CD4-positive, alpha-beta T cell (primary cell): ENCODE data around the gene GDF2. TPM values are rescaled to one million over a fixed set of nuclear protein-coding genes. Genes with fewer than 3 reads are reported as not detected.

Experiments used
- ATAC-seq: fragments of 200-7000 bp; cut with Tn5 transposase; one replicate; pipeline ENCODE4 v1.10.0; 2022; ENCODE audit warnings: mild to moderate bottlenecking; ENCODE audit not compliant: poor library complexity
- CTCF ChIA-PET: fragments of 350-600 bp; sonication (Branson Sonifier 250); formaldehyde crosslinking; loops from one replicate; lab custom pipeline; 2021; ENCODE audit warnings: antibody characterized with exemption, inconsistent platforms; lab: Charles Lee
- POLR2A ChIA-PET: fragments of 350-600 bp; sonication (Branson Sonifier 250); formaldehyde crosslinking; loops from one replicate; lab custom pipeline; 2021; ENCODE audit warnings: antibody characterized with exemption, inconsistent platforms; lab: Charles Lee
- DNase-seq, 14 experiments: peaks; one replicate each; pipeline ENCODE4 v3.0.0-alpha.2; 2013 to 2020; ENCODE audit warnings: mixed read lengths in 2 of 14
- H3K27ac ChIP-seq, 2 donors: one replicate each; pipeline versions ENCODE4 v1.5.1 to v1.7.0; 2013; ENCODE audit warnings: low read length in 2 of 2, low read depth in 1 of 2, mild to moderate bottlenecking in 1 of 2
- H3K27me3 ChIP-seq, 2 experiments: 1 replicate in 1 of 2; 2 replicates in 1 of 2; pipeline versions ENCODE4 v1.6.1 to v1.7.0; 2013; ENCODE audit warnings: low read length in 2 of 2, control low read depth in 1 of 2, mild to moderate bottlenecking in 1 of 2, moderate library complexity in 1 of 2; ENCODE audit not compliant: insufficient read depth in 2 of 2, control insufficient read depth in 1 of 2
- H3K36me3 ChIP-seq: one replicate; pipeline ENCODE4 v1.6.1; 2013; ENCODE audit warnings: low read length, control low read depth; ENCODE audit not compliant: insufficient read depth
- H3K4me1 ChIP-seq: one replicate; pipeline ENCODE4 v1.6.1; 2013; ENCODE audit warnings: low read length, control low read depth; ENCODE audit not compliant: insufficient read depth
- H3K4me3 ChIP-seq: one replicate; pipeline ENCODE4 v1.5.1; 2013; ENCODE audit warnings: mild to moderate bottlenecking, low read length, moderate library complexity
- H3K9me3 ChIP-seq, 2 experiments: 1 replicate in 1 of 2; 2 replicates in 1 of 2; pipeline versions ENCODE4 v1.6.1 to v1.7.0; 2013; ENCODE audit warnings: low read length in 2 of 2, mild to moderate bottlenecking in 2 of 2, control low read depth in 1 of 2, moderate library complexity in 1 of 2; ENCODE audit not compliant: control insufficient read depth in 1 of 2, insufficient read depth in 1 of 2
- H3K27ac Mint-ChIP-seq: one replicate; pipeline ENCODE4 v1.8.0; 2020; ENCODE audit warnings: mixed read lengths
- H3K27me3 Mint-ChIP-seq: one replicate; pipeline ENCODE4 v1.8.0; 2021; ENCODE audit warnings: mixed read lengths
- H3K36me3 Mint-ChIP-seq: one replicate; pipeline ENCODE4 v1.8.0; 2021; ENCODE audit warnings: low read depth, mixed read lengths
- H3K4me1 Mint-ChIP-seq: one replicate; pipeline ENCODE4 v1.8.0; 2021; ENCODE audit warnings: low read depth, mixed read lengths
- H3K4me3 Mint-ChIP-seq: one replicate; pipeline ENCODE4 v1.8.0; 2020; ENCODE audit warnings: mild to moderate bottlenecking, mixed read lengths
- H3K9me3 Mint-ChIP-seq: one replicate; pipeline ENCODE4 v1.8.0; 2020; ENCODE audit warnings: mixed read lengths
- intact Hi-C, 2 experiments: fragments of 100-400 bp; cut with DNase I in 1 of 2; cut with micrococcal nuclease in 1 of 2; formaldehyde crosslinking; loops; one replicate each; pipeline versions ENCODE4 v1.15.1 to v1.9.0; 2023 to 2025; cut with DNase I, micrococcal nuclease
- total RNA-seq, 174 experiments: library from RNA in 2 of 174; stranded (reverse) in 2 of 174; gene quantifications; one replicate each; pipeline ENCODE4 v1.2.3 and lab custom pipeline; 2021 to 2026
- TF ChIP-seq, protein P1 (sequence below): fragments of 200-600 bp; IDR thresholded peaks from one replicate; pipeline ENCODE4 v1.8.0; 2022; ENCODE audit warnings: antibody characterized with exemption, mild to moderate bottlenecking

GDF2 gene
- total RNA-seq, 2 experiments from 2014 or later, result not detected

DNA sequence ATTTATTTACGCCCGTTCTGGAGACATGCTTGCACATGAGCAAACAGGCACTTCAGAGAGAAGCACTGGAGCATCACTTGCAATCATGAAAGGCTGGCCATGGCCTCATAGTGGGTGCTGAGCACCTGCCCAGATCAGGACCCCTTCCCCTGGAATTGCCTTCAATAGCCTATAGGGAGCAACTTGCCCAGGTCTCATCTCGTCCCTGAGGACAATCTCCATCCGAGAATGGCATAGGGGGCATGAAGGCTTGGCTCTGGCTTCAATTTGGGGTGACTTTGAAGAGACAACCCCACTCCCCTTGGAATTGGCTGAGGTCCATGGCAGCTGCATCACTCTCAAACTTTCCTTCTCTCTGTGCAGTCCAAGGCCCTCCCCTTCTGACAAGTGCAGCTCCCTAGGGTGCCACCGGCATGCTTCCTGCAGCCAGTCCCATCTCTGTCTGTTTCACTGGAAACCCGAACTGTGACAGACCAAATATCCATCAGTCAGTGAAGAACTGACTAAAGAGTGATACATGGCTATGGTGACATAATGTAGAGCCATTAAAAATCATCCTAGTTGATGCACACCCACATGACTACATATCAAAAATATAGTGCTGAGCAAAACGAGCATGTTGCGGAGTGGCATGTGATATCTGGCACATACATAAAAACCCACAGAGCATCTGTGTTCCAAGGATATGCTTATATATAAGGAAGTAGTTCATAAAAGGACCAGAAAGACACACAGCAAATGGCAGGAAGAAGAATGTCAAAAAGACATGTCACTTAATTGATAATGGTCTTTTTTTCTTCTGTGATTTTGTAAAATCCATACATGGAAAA lies 12.4 kb downstream of the GDF2 start:
- Histone ChIP-seq H3K9me3 (no peaks in the 10 kb centered on the region), H3K27ac (no peak overlapping the region), H3K4me3 (no peak overlapping the region), H3K36me3 (no peaks in the 10 kb centered on the region), H3K4me1 (no peaks in the 10 kb centered on the region), H3K27me3 (peaks cover 0 to 5% of the 10 kb centered on the region in 2 experiments)
- Mint-ChIP-seq H3K36me3 (no peaks in the 10 kb centered on the region), H3K27ac (no peak overlapping the region), H3K4me3 (no peak overlapping the region), H3K27me3 (no peaks in the 10 kb centered on the region), H3K9me3 (no peaks in the 10 kb centered on the region), H3K4me1 (no peaks in the 10 kb centered on the region)
- no peak for DNase-seq
- CTCF ChIA-PET, result no interaction called here
- intact Hi-C loops, result no loop called here
- no peak for ATAC-seq
- TF ChIP-seq, protein P1, sequence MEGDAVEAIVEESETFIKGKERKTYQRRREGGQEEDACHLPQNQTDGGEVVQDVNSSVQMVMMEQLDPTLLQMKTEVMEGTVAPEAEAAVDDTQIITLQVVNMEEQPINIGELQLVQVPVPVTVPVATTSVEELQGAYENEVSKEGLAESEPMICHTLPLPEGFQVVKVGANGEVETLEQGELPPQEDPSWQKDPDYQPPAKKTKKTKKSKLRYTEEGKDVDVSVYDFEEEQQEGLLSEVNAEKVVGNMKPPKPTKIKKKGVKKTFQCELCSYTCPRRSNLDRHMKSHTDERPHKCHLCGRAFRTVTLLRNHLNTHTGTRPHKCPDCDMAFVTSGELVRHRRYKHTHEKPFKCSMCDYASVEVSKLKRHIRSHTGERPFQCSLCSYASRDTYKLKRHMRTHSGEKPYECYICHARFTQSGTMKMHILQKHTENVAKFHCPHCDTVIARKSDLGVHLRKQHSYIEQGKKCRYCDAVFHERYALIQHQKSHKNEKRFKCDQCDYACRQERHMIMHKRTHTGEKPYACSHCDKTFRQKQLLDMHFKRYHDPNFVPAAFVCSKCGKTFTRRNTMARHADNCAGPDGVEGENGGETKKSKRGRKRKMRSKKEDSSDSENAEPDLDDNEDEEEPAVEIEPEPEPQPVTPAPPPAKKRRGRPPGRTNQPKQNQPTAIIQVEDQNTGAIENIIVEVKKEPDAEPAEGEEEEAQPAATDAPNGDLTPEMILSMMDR, result no peak
- POLR2A ChIA-PET, result no interaction called here

DNA sequence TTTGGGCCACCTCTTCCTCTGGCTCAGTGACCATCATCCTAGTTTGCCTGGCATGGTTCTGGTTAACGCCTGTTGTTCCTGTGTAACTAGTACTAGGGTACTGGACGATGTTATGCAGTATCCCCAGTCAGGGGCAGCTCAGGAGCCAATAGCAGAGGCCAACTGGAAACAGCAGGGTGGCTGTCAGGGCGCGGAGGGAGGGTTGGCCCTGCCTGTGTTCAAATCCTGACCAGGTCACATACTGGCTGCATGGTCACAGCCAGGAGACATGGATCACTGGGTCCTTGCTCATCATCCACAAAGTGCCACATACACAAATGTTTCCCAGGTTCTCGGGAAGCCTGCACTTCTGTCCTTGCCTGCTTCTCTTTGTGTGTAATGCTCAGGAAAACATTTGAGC lies 13.7 kb downstream of the GDF2 start:
- H3K27ac Mint-ChIP-seq, result no peak overlapping the region
- Histone ChIP-seq H3K9me3 (no peaks in the 10 kb centered on the region), H3K27me3 (peaks cover 0 to 5% of the 10 kb centered on the region in 2 experiments), H3K36me3 (no peaks in the 10 kb centered on the region), H3K27ac (no peak overlapping the region), H3K4me3 (no peak overlapping the region), H3K4me1 (no peaks in the 10 kb centered on the region)
- DNase-seq, result peak in 1 of 14 experiments; percentile 15
- H3K9me3 Mint-ChIP-seq, result no peaks in the 10 kb centered on the region
- peaks cover 6% of the 10 kb centered on the region for H3K27me3 Mint-ChIP-seq
- TF ChIP-seq, protein P1, result no peak
- ATAC-seq, result no peak
- ChIA-PET CTCF (no interaction called here), POLR2A (no interaction called here)
- H3K4me3 Mint-ChIP-seq, result no peak overlapping the region
- no peaks in the 10 kb centered on the region for H3K36me3 Mint-ChIP-seq
- intact Hi-C loops, result no loop called here
- no peaks in the 10 kb centered on the region for H3K4me1 Mint-ChIP-seq

DNA sequence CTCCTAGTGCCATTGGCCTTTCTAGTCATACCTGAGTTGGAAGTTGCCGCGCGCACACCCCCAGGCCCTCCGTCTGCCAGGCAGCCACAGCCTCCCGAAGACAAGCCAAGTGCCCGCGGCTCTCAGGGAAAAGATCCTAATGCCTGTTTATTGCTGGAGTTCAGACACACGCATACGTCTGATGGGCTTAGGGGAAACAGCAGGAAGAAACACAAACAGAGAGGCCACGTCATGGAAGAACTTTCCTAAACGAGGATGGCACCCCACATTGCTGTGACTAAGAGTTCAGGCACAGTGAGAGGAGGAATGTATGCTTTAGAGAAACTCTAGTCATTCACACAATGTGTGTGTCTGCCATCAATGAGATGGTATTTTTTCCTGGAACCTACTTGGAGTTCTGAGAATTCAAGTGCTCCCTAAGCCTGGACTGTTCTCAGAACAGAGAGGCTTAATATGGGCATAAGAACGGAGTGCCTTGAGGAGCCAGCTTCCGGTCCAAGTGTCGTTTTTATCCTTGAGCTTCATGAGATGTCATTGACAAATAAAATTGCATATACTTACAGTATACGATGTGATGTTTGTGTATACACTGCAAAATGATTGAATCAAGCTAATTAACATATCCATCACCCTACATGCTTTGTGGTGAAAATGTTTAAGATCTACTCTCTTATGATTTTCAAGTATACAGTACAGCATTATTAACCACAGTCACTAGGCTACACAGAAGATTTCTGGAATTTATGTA lies 14.3 kb downstream of the GDF2 start:
- no peaks in the 10 kb centered on the region for H3K4me1 Mint-ChIP-seq
- no peaks in the 10 kb centered on the region for H3K36me3 Mint-ChIP-seq
- H3K27me3 ChIP-seq, result peaks cover 0 to 5% of the 10 kb centered on the region in 2 experiments
- no peaks in the 10 kb centered on the region for H3K4me1 ChIP-seq
- ChIA-PET POLR2A (no interaction called here), CTCF (no interaction called here)
- no peak overlapping the region for H3K27ac ChIP-seq
- H3K27me3 Mint-ChIP-seq, result peaks cover 6% of the 10 kb centered on the region
- no peaks in the 10 kb centered on the region for H3K9me3 ChIP-seq
- no peak overlapping the region for H3K27ac Mint-ChIP-seq
- TF ChIP-seq, protein P1, result no peak
- no peaks in the 10 kb centered on the region for H3K9me3 Mint-ChIP-seq
- H3K36me3 ChIP-seq, result no peaks in the 10 kb centered on the region
- DNase-seq (peak in 1 of 14 experiments; percentile 14), ATAC-seq (no peak)
- no peak overlapping the region for H3K4me3 Mint-ChIP-seq
- intact Hi-C loops, result no loop called here
- H3K4me3 ChIP-seq, result no peak overlapping the region
